Activated CD4-positive, alpha-beta T cell treated with anti-CD3 and anti-CD28 coated beads for 36 hours (primary cell): ENCODE data around the gene FOXRED2. TPM values are rescaled to one million over a fixed set of nuclear protein-coding genes. Genes with fewer than 3 reads are reported as not detected.
A peak's percentile ranks its signal among the peaks of the same experiment; 100 is the strongest.

ENCODE experiments used
- ATAC-seq: fragments of 200-7000 bp; cut with Tn5 transposase; one replicate; pipeline ENCODE4 v1.10.0; 2021; ENCODE audit warnings: mild to moderate bottlenecking, moderate library complexity
- CTCF ChIA-PET: fragments of 350-600 bp; sonication (Branson Sonifier 250); formaldehyde crosslinking; loops from one replicate; lab custom pipeline; 2021; ENCODE audit warnings: antibody characterized with exemption; lab: Charles Lee
- POLR2A ChIA-PET: fragments of 350-600 bp; sonication (Branson Sonifier 250); formaldehyde crosslinking; loops from one replicate; lab custom pipeline; 2021; ENCODE audit warnings: antibody characterized with exemption, inconsistent platforms; lab: Charles Lee
- DNase-seq: peaks from one replicate; pipeline ENCODE4 v3.0.0-alpha.2; 2020
- H3K27ac Mint-ChIP-seq: one replicate; pipeline ENCODE4 v1.8.0; 2021; ENCODE audit warnings: mixed read lengths
- H3K27me3 Mint-ChIP-seq: one replicate; pipeline ENCODE4 v1.8.0; 2021; ENCODE audit warnings: mixed read lengths
- H3K36me3 Mint-ChIP-seq: one replicate; pipeline ENCODE4 v1.8.0; 2021; ENCODE audit warnings: low read depth, mixed read lengths
- H3K4me1 Mint-ChIP-seq: one replicate; pipeline ENCODE4 v1.8.0; 2021; ENCODE audit warnings: mixed read lengths
- H3K4me3 Mint-ChIP-seq: one replicate; pipeline ENCODE4 v1.8.0; 2021; ENCODE audit warnings: mild to moderate bottlenecking, moderate library complexity, mixed read lengths
- H3K9me3 Mint-ChIP-seq: one replicate; pipeline ENCODE4 v1.8.0; 2021; ENCODE audit warnings: low read depth, mixed read lengths
- intact Hi-C, 2 experiments: fragments of 100-400 bp; cut with DNase I in 1 of 2; cut with micrococcal nuclease in 1 of 2; formaldehyde crosslinking; loops; one replicate each; pipeline versions ENCODE4 v1.14.2 to v1.15.1; 2022 to 2024; cut with DNase I, micrococcal nuclease
- total RNA-seq, 2 experiments: library from RNA; stranded (reverse); gene quantifications; one replicate each; pipeline ENCODE4 v1.2.3, GENCODE V29; 2021

FOXRED2 gene
- total RNA-seq, 2 experiments from 2014 or later, result 15.7 to 16.6 TPM

- POLR2A ChIA-PET, result no interaction called here
- H3K4me1 Mint-ChIP-seq, result no peaks in the 10 kb centered on the region
- no peak overlapping the region for H3K4me3 Mint-ChIP-seq
- no peaks in the 10 kb centered on the region for H3K27me3 Mint-ChIP-seq
- CTCF ChIA-PET, result interaction anchor here (1.0 kb wide), 1 partner anchor 15 kb away, joined by 3 read pairs; no protein-coding TSS in a partner anchor
- DNase-seq, result no peak
- no peak overlapping the region for H3K27ac Mint-ChIP-seq
- peaks cover 84% of the 10 kb centered on the region for H3K36me3 Mint-ChIP-seq
- intact Hi-C loops, result no loop called here
- no peaks in the 10 kb centered on the region for H3K9me3 Mint-ChIP-seq
- no peak for ATAC-seq
Observed at GRCh38 chr22:36514766-36515165, 7.9 kb upstream of the FOXRED2 start.

- CTCF ChIA-PET, result interaction anchor here (1.8 kb wide), 1 partner anchor 12 kb away, joined by 6 read pairs; no protein-coding TSS in a partner anchor
- intact Hi-C loops, result no loop called here
- H3K27me3 Mint-ChIP-seq, result no peaks in the 10 kb centered on the region
- H3K4me3 Mint-ChIP-seq, result no peak overlapping the region
- peaks cover 76% of the 10 kb centered on the region for H3K36me3 Mint-ChIP-seq
- H3K9me3 Mint-ChIP-seq, result no peaks in the 10 kb centered on the region
- POLR2A ChIA-PET, result interaction anchor here (1.1 kb wide), 1 partner anchor 11 kb away, joined by 4 read pairs; no protein-coding TSS in a partner anchor
- H3K27ac Mint-ChIP-seq, result no peak overlapping the region
- no peaks in the 10 kb centered on the region for H3K4me1 Mint-ChIP-seq
- ATAC-seq, result no peak
- DNase-seq, result no peak
Observed at GRCh38 chr22:36512991-36513390, 6.2 kb upstream of the FOXRED2 start.

- DNase-seq, result no peak
- CTCF ChIA-PET, result interaction anchor here (0.7 to 4.1 kb wide), 3 partner anchors 10 to 47 kb away, joined by 3 to 29 read pairs (median 6); no protein-coding TSS in a partner anchor
- no peak overlapping the region for H3K27ac Mint-ChIP-seq
- no peak for ATAC-seq
- intact Hi-C loops, result no loop called here
- H3K4me3 Mint-ChIP-seq, result no peak overlapping the region
- POLR2A ChIA-PET, result interaction anchor here (1.1 kb wide), 1 partner anchor 11 kb away, joined by 4 read pairs; no protein-coding TSS in a partner anchor
- H3K9me3 Mint-ChIP-seq, result no peaks in the 10 kb centered on the region
- H3K27me3 Mint-ChIP-seq, result no peaks in the 10 kb centered on the region
- H3K4me1 Mint-ChIP-seq, result peaks cover 4% of the 10 kb centered on the region
- peaks cover 70% of the 10 kb centered on the region for H3K36me3 Mint-ChIP-seq
Observed at GRCh38 chr22:36512333-36512732, 5.5 kb upstream of the FOXRED2 start.

- Mint-ChIP-seq H3K36me3 (peaks cover 59% of the 10 kb centered on the region), H3K27ac (peak overlapping the region; percentile 14), H3K4me3 (no peak overlapping the region), H3K9me3 (no peaks in the 10 kb centered on the region), H3K4me1 (peaks cover 7% of the 10 kb centered on the region), H3K27me3 (no peaks in the 10 kb centered on the region)
- DNase-seq (peak; percentile 61), ATAC-seq (peak; percentile 21)
- intact Hi-C loops, result no loop called here
- CTCF ChIA-PET, result interaction anchor here (0.5 to 4.1 kb wide), 11 partner anchors 9 to 537 kb away, joined by 3 to 29 read pairs (median 3); no protein-coding TSS in a partner anchor
- POLR2A ChIA-PET, result interaction anchor here (0.6 to 2.5 kb wide), 4 partner anchors 17 to 1011 kb away, joined by 3 to 8 read pairs (median 4); no protein-coding TSS in a partner anchor
Observed at GRCh38 chr22:36510966-36511881, 4.4 kb upstream of the FOXRED2 start.

GRCh38 chr22:36510384-36510783 lies 3.5 kb upstream of the FOXRED2 start:
- H3K27ac Mint-ChIP-seq, result peak overlapping the region; percentile 55
- H3K9me3 Mint-ChIP-seq, result no peaks in the 10 kb centered on the region
- peaks cover 7% of the 10 kb centered on the region for H3K4me1 Mint-ChIP-seq
- no peaks in the 10 kb centered on the region for H3K27me3 Mint-ChIP-seq
- peaks cover 52% of the 10 kb centered on the region for H3K36me3 Mint-ChIP-seq
- ChIA-PET CTCF (interaction anchor here (0.5 to 4.1 kb wide), 9 partner anchors 8 to 538 kb away, joined by 3 to 29 read pairs (median 3); no protein-coding TSS in a partner anchor), POLR2A (interaction anchor here (0.6 to 2.5 kb wide), 3 partner anchors 17 to 338 kb away, joined by 4 to 8 read pairs (median 4); no protein-coding TSS in a partner anchor)
- ATAC-seq (no peak), DNase-seq (no peak)
- H3K4me3 Mint-ChIP-seq, result no peak overlapping the region
- intact Hi-C loops, result no loop called here

GRCh38 chr22:36507518-36508010 lies 724 bp upstream of the FOXRED2 start:
- no peaks in the 10 kb centered on the region for H3K27me3 Mint-ChIP-seq
- ATAC-seq (no peak), DNase-seq (no peak)
- intact Hi-C loops, result loop anchor here (1.0 to 10.0 kb wide), 3 partner anchors 22 to 1213 kb away; partner anchors contain the start of genes EIF3D (in 2 of the 2) and TOM1 (in 1 of the 2)
- ChIA-PET POLR2A (interaction anchor here (1.5 kb wide), 1 partner anchor 26 kb away, joined by 6 read pairs; the partner anchor contains the start of gene TXN2), CTCF (interaction anchor here (0.8 kb wide), 1 partner anchor 268 kb away, joined by 3 read pairs; the partner anchor contains the start of gene APOL2)
- peak overlapping the region; percentile 39 for H3K4me3 Mint-ChIP-seq
- peak overlapping the region; percentile 56 for H3K27ac Mint-ChIP-seq
- peaks cover 13% of the 10 kb centered on the region for H3K4me1 Mint-ChIP-seq
- no peaks in the 10 kb centered on the region for H3K9me3 Mint-ChIP-seq
- peaks cover 35% of the 10 kb centered on the region for H3K36me3 Mint-ChIP-seq

- DNase-seq (no peak), ATAC-seq (no peak)
- CTCF ChIA-PET, result interaction anchor here (0.7 kb wide), 1 partner anchor 19 kb away, joined by 3 read pairs; no protein-coding TSS in a partner anchor
- intact Hi-C loops, result loop anchor here in 1 of 2 experiments (10.0 kb wide), 1 partner anchor 1211 kb away; the partner anchor contains the start of gene TOM1
- Mint-ChIP-seq H3K36me3 (peaks cover 22% of the 10 kb centered on the region), H3K4me1 (peaks cover 13% of the 10 kb centered on the region), H3K4me3 (peak overlapping the region; percentile 49), H3K9me3 (no peaks in the 10 kb centered on the region), H3K27me3 (no peaks in the 10 kb centered on the region), H3K27ac (peak overlapping the region; percentile 58)
- POLR2A ChIA-PET, result interaction anchor here (0.6 to 1.5 kb wide), 3 partner anchors 12 to 466 kb away, joined by 4 to 6 read pairs (median 6); partner anchors contain the start of gene TXN2
Observed at GRCh38 chr22:36505998-36506635, 723 bp downstream of the FOXRED2 start.

GRCh38 chr22:36497910-36498665 lies 8.8 kb downstream of the FOXRED2 start:
- ChIA-PET POLR2A (no interaction called here), CTCF (no interaction called here)
- DNase-seq (no peak), ATAC-seq (no peak)
- no peaks in the 10 kb centered on the region for H3K27me3 Mint-ChIP-seq
- no peak overlapping the region for H3K27ac Mint-ChIP-seq
- H3K4me3 Mint-ChIP-seq, result no peak overlapping the region
- no peaks in the 10 kb centered on the region for H3K9me3 Mint-ChIP-seq
- H3K4me1 Mint-ChIP-seq, result peaks cover 6% of the 10 kb centered on the region
- intact Hi-C loops, result no loop called here
- H3K36me3 Mint-ChIP-seq, result peaks cover 13% of the 10 kb centered on the region

- no peak overlapping the region for H3K4me3 Mint-ChIP-seq
- intact Hi-C loops, result no loop called here
- POLR2A ChIA-PET, result interaction anchor here (0.5 kb wide), 1 partner anchor 12 kb away, joined by 4 read pairs; no protein-coding TSS in a partner anchor
- DNase-seq, result no peak
- H3K36me3 Mint-ChIP-seq, result peaks cover 32% of the 10 kb centered on the region
- CTCF ChIA-PET, result no interaction called here
- no peak overlapping the region for H3K27ac Mint-ChIP-seq
- peaks cover 6% of the 10 kb centered on the region for H3K4me1 Mint-ChIP-seq
- H3K9me3 Mint-ChIP-seq, result no peaks in the 10 kb centered on the region
- no peak for ATAC-seq
- no peaks in the 10 kb centered on the region for H3K27me3 Mint-ChIP-seq
Observed at GRCh38 chr22:36493690-36494110, 13.1 kb downstream of the FOXRED2 start.

GRCh38 chr22:36492109-36492508 lies 14.7 kb downstream of the FOXRED2 start:
- no peak overlapping the region for H3K27ac Mint-ChIP-seq
- H3K27me3 Mint-ChIP-seq, result no peaks in the 10 kb centered on the region
- intact Hi-C loops, result no loop called here
- ChIA-PET CTCF (interaction anchor here (1.0 kb wide), 1 partner anchor 314 kb away, joined by 4 read pairs; no protein-coding TSS in a partner anchor), POLR2A (no interaction called here)
- no peak overlapping the region for H3K4me3 Mint-ChIP-seq
- peaks cover 39% of the 10 kb centered on the region for H3K36me3 Mint-ChIP-seq
- H3K9me3 Mint-ChIP-seq, result no peaks in the 10 kb centered on the region
- ATAC-seq, result no peak
- peaks cover 6% of the 10 kb centered on the region for H3K4me1 Mint-ChIP-seq
- no peak for DNase-seq
